ENCODE results near the gene AASDH. TPM values are rescaled to one million over a fixed set of nuclear protein-coding genes. Genes with fewer than 3 reads are reported as not detected.

The AASDH gene
- total RNA-seq, 1 experiment from 2014 or later, result 12.6 TPM

- ChIA-PET POLR2A (interaction anchor here (0.6 to 0.7 kb wide), 2 partner anchors 286 to 727 kb away, joined by 3 to 4 read pairs; no protein-coding TSS in a partner anchor), CTCF (no interaction called here)
- no peak for DNase-seq (ENCODE audit: low spot score)
- peak; percentile 49; the same call in 1 of the 2 replicates for ATAC-seq
- no peaks in the 10 kb centered on the region; the same call in 1 of the 2 replicates for H3K27me3 Mint-ChIP-seq (ENCODE audit: low read depth)
- H3K36me3 Mint-ChIP-seq, result no peaks in the 10 kb centered on the region
- H3K4me1 Mint-ChIP-seq, result peaks cover 10% of the 10 kb centered on the region
- peaks cover 6% of the 10 kb centered on the region for H3K9me3 Mint-ChIP-seq
- no peak overlapping the region for H3K4me3 Mint-ChIP-seq
- TF ChIP-seq OVOL2 (CRISPR knock-in tag; IDR thresholded peaks at IDR 0.05; ENCODE audit: borderline replicate concordance) (no peak), CTCF (IDR thresholded peaks at IDR 0.05) (no peak), ELF4 (CRISPR knock-in tag; IDR thresholded peaks at IDR 0.05; ENCODE audit: low read depth) (no peak), MXD4 (CRISPR knock-in tag; IDR thresholded peaks at IDR 0.05; ENCODE audit: borderline replicate concordance) (no peak), HMGXB4 (CRISPR knock-in tag; IDR thresholded peaks at IDR 0.05) (no peak), ESRRA (CRISPR knock-in tag; IDR thresholded peaks at IDR 0.05; ENCODE audit: borderline replicate concordance) (no peak), SP1 (CRISPR knock-in tag; conservative IDR thresholded peaks at IDR 0.05) (no peak), ATF6 (CRISPR knock-in tag; IDR thresholded peaks at IDR 0.05) (no peak), SMAD3 (CRISPR knock-in tag; IDR thresholded peaks at IDR 0.05; ENCODE audit: borderline replicate concordance) (no peak), FOXJ3 (CRISPR knock-in tag; IDR thresholded peaks at IDR 0.05; ENCODE audit: borderline replicate concordance) (no peak), CBFB (CRISPR knock-in tag; IDR thresholded peaks at IDR 0.05; ENCODE audit: low read depth) (no peak), ZNF671 (CRISPR knock-in tag; IDR thresholded peaks at IDR 0.05) (no peak), ZNF317 (CRISPR knock-in tag; IDR thresholded peaks at IDR 0.05; ENCODE audit: borderline replicate concordance, low read depth) (no peak), RELA (CRISPR knock-in tag; IDR thresholded peaks at IDR 0.05; ENCODE audit: borderline replicate concordance) (no peak)
- H3K27ac Mint-ChIP-seq, result no peak overlapping the region
These were observed 90.8 kb downstream of the AASDH start for GRCh38 chr4:56296526-56296925.

- no peak overlapping the region for H3K4me3 Mint-ChIP-seq
- H3K4me1 Mint-ChIP-seq, result peaks cover 3% of the 10 kb centered on the region; the same call in 1 of the 2 replicates
- POLR2A ChIA-PET, result no interaction called here
- no peaks in the 10 kb centered on the region; the same call in 1 of the 2 replicates for H3K27me3 Mint-ChIP-seq (ENCODE audit: low read depth)
- H3K27ac Mint-ChIP-seq, result no peak overlapping the region
- CTCF ChIA-PET, result no interaction called here
- DNase-seq (ENCODE audit: low spot score) (no peak), ATAC-seq (no peak)
- H3K9me3 Mint-ChIP-seq, result peaks cover 7% of the 10 kb centered on the region
- H3K36me3 Mint-ChIP-seq, result no peaks in the 10 kb centered on the region
- no peak for TF ChIP-seq TEAD1 (CRISPR knock-in tag; IDR thresholded peaks at IDR 0.05)
- TF ChIP-seq PRDM15 (CRISPR knock-in tag; IDR thresholded peaks at IDR 0.05), result no peak
- no peak for TF ChIP-seq OVOL2 (CRISPR knock-in tag; IDR thresholded peaks at IDR 0.05; ENCODE audit: borderline replicate concordance)
- no peak for TF ChIP-seq FOXK1 (CRISPR knock-in tag; IDR thresholded peaks at IDR 0.05)
- no peak for TF ChIP-seq PRRX2 (CRISPR knock-in tag; IDR thresholded peaks at IDR 0.05)
- no peak for TF ChIP-seq ZNF317 (CRISPR knock-in tag; IDR thresholded peaks at IDR 0.05; ENCODE audit: borderline replicate concordance, low read depth)
- no peak for TF ChIP-seq HMGA2 (CRISPR knock-in tag; IDR thresholded peaks at IDR 0.05)
- TF ChIP-seq ZMAT4 (CRISPR knock-in tag; IDR thresholded peaks at IDR 0.05), result no peak
- no peak for TF ChIP-seq ZNF532 (CRISPR knock-in tag; IDR thresholded peaks at IDR 0.05; ENCODE audit: borderline replicate concordance)
- no peak for TF ChIP-seq KAT7 (CRISPR knock-in tag; IDR thresholded peaks at IDR 0.05; ENCODE audit: borderline replicate concordance)
These were observed 94.2 kb downstream of the AASDH start for GRCh38 chr4:56293121-56293520.
